GM18526 (cell line): ENCODE measurements around the gene AHCYL2.

Experiments
- POLR2A ChIP-seq: IDR thresholded peaks from 3 replicates; pipeline ENCODE4 v1.6.1; 2011; ENCODE audit not compliant: insufficient read length; ENCODE audit errors: extremely low read depth

AHCYL2 gene

GRCh38 chr7:129307592-129307991 lies 82.8 kb downstream of the AHCYL2 start:
- no peak for TF ChIP-seq POLR2A

GRCh38 chr7:129308047-129308446 lies 83.2 kb downstream of the AHCYL2 start:
- no peak for TF ChIP-seq POLR2A

- no peak for TF ChIP-seq POLR2A
Observed at GRCh38 chr7:129311429-129311828, 86.6 kb downstream of the AHCYL2 start.

GRCh38 chr7:129313282-129313681 lies 88.5 kb downstream of the AHCYL2 start:
- TF ChIP-seq POLR2A = no peak

GRCh38 chr7:129315960-129316359 lies 91.1 kb downstream of the AHCYL2 start:
- TF ChIP-seq POLR2A = no peak

- TF ChIP-seq POLR2A = no peak
Observed at GRCh38 chr7:129317450-129317849, 92.6 kb downstream of the AHCYL2 start.

- TF ChIP-seq POLR2A = no peak
Observed at GRCh38 chr7:129327076-129327475, 102.2 kb downstream of the AHCYL2 start.

- TF ChIP-seq POLR2A = no peak
Observed at GRCh38 chr7:129332254-129333035, 107.6 kb downstream of the AHCYL2 start.

- TF ChIP-seq POLR2A = no peak
Observed at GRCh38 chr7:129334473-129334872, 109.6 kb downstream of the AHCYL2 start.

- TF ChIP-seq POLR2A = no peak
Observed at GRCh38 chr7:129338450-129338849, 113.6 kb downstream of the AHCYL2 start.

- TF ChIP-seq POLR2A = no peak
Observed at GRCh38 chr7:129341212-129341611, 116.4 kb downstream of the AHCYL2 start.

- no peak for TF ChIP-seq POLR2A
Observed at GRCh38 chr7:129341816-129342806, 117.3 kb downstream of the AHCYL2 start.

GRCh38 chr7:129343099-129343700 lies 118.4 kb downstream of the AHCYL2 start:
- no peak for TF ChIP-seq POLR2A

- no peak for TF ChIP-seq POLR2A
Observed at GRCh38 chr7:129347330-129347729, 122.5 kb downstream of the AHCYL2 start.

GRCh38 chr7:129348023-129348740 lies 123.4 kb downstream of the AHCYL2 start:
- no peak for TF ChIP-seq POLR2A
